A549 treated with GW870086 at 1 μM for 4 hours (cell line): ENCODE data around the gene ABHD8. TPM values are rescaled to one million over a fixed set of nuclear protein-coding genes. Genes with fewer than 3 reads are reported as not detected.

Experiments used
- total RNA-seq: library from RNA; stranded (reverse); fragments of 200-300 nt; extraction: Qiagen RNA extraction; gene quantifications from 5 replicates; pipeline ENCODE4 v1.2.3, GENCODE V29; 2022; ENCODE audit warnings: low read depth

ABHD8 gene
- total RNA-seq: 2.2 to 3.4 TPM (median 3.0 TPM) in 5 replicates

GRCh38 chr19:17303167-17303939 is at the start of gene ABHD8:
TSS of gene ABHD8 (minus strand) at chr19:17303425. CDS start at chr19:17301616, 1,809 bp downstream.

GRCh38 chr19:17336872-17337674 is 33.8 kb upstream of the ABHD8 start, which contains the start of gene GTPBP3:
TSS of gene GTPBP3 (plus strand) at chr19:17337553. CDS start at chr19:17337612, 59 bp downstream.

DNA sequence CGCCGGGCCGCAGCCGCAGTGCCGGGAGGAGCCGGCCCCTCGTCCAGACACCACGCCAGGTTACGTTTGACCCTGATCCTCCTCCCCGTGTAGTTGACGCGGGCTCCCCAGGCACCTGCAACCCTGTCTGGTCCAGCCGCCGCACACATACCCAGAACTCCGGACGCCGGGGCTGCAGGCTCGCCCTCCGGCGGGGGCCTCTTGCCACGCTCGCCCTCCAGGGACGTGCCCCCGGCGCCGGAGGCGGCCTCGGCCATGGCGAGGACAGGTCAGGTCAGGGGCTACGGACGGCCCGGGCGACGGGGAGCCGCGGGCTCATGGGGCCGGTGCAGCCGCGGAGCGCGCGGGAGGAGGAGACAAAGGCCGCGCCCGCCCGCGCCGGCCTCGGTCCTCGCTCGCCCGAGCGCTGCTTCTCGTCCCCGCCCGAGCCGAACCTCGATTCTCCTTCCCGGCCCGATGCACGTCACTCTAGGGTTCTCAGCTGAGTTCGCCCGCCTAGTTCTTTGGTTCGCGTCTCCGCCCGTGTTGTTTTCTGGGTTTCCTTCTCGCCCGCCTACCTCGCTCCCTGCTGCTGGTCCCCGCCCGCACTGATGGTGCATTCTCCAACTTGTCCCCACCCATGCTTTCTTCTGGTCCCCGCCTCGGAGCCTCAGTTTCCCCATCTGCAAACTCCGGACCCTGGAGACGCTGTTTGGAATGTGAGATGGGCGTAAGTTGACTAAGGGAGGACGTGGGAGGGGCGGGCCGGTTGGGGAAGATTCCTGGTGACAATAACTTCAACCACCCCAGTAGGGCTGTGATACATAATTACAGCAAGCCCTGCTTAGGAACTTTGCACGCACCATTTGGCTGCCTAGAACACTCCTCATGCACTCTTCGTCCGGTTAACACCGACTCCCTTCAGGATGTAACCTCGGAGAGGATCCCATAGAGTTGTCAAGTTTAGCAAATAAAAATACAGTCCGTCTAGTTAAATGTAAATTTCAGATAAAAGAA is 31.5 kb upstream of the ABHD8 start, which contains the start of gene ANO8:
Gene ANO8 (minus strand): TSS at position 442 of the 996 bp plus-strand sequence. CDS start 185 bp downstream, at position 257.

GRCh38 chr19:17309198-17309964 is 6.2 kb upstream of the ABHD8 start, which contains the start of gene DDA1:
TSS of gene DDA1 (plus strand) at chr19:17309563. CDS start at chr19:17309655, 92 bp downstream.

DNA sequence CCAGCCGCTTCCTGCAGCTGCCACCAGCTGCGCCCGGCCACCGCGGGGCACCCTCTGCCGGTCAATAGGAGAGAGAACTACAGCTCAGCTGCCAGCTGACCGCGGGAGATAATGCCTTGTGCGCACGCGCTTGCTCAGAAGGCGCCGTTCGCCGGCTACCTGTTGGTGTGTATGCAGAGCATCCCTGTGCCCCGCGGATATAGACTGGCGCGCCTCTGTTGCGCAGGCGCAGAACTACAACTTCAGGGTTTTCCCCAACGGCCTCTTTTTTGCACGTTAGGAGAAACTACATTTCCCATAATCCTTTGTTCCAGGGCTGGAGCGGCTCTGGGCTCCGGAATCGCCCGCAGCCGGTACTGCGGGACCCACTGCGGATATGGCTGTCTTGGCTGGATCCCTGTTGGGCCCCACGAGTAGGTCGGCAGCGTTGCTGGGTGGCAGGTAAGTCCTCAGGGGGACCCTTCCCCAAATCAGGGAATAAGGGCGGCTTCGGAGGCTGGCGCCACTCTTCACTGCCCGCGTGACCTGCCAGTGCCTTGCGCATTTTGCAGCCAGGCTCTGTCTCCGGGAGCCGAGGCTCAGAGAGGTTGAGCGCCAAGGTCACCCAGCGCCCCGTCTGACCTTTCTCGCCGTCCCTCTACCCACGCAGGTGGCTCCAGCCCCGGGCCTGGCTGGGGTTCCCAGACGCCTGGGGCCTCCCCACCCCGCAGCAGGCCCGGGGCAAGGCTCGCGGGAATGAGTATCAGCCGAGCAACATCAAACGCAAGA is 2.5 kb upstream of the ABHD8 start, which contains the start of gene MRPL34:
Gene MRPL34 (plus strand): TSS at position 356 of the 768 bp plus-strand sequence. CDS start 21 bp downstream, at position 377.

GRCh38 chr19:17281391-17282304 is 21.6 kb downstream of the ABHD8 start, which contains the start of gene ANKLE1:
TSS of gene ANKLE1 (plus strand) at chr19:17281901. CDS start at chr19:17281921, 20 bp downstream.

GRCh38 chr19:17266975-17267788 is 36.0 kb downstream of the ABHD8 start, which contains the start of gene BABAM1:
TSS of gene BABAM1 (plus strand) at chr19:17267443. CDS start at chr19:17268807, 1,364 bp downstream.

DNA sequence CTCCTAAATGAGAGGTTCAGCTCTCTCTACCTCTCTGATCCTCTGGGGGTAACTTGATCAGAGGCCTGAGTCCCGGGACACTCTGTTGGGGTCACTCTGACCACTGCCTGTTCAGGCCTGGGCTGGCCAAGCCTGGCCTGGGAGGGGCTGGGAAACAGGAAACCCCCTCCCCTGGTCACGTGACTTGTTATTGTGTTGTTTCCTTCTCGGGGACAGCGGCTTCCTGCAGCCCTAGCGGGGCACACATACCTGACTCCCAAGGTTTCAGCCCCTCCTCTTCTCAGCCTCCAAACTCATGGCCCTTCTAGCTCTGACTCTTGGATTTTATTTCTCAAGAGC is 38.6 kb downstream of the ABHD8 start, which contains the start of gene USHBP1:
Gene USHBP1 (minus strand): TSS at position 105 of the 339 bp plus-strand sequence. CDS start 446 bp downstream, outside the sequence.

DNA sequence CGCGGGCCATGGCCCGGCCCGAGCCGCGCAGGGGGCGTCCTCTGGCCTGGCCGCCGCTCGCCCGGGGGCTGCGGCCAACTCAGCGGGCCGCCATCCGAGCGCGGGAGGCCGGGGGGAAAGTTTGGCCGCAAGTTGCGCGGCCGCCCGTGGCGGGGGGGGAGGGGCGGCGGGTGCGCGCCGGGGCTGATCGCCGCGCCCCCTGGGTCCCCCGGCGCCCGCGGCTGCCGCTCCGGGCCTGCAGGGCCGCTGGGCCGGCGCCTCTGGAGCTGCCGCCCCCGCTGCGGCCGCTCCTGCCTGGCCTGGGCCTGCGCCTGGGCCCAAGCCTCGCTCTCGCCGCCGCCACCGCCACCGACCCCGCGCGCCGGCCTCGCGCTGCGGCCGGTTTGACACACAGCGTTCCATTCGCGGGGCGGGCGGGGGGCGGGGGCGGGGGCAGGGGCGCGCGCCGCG is 57.7 kb downstream of the ABHD8 start, which contains the start of gene NR2F6:
Gene NR2F6 (minus strand): TSS at position 385 of the 450 bp plus-strand sequence. CDS start 699 bp downstream, outside the sequence.

Other genes with a start within 250 kb of the ABHD8 start
- 11.0 to 14.2 TPM (median 14.0 TPM) in 5 replicates for gene HAUS8, start 228.0 kb downstream of the ABHD8 start, total RNA-seq
- gene MYO9B, start 227.6 kb downstream of the ABHD8 start, total RNA-seq: 30.5 to 40.5 TPM (median 38.3 TPM) in 5 replicates
- 14.1 to 17.1 TPM (median 16.2 TPM) in 5 replicates for gene USE1, start 88.1 kb downstream of the ABHD8 start, total RNA-seq
- gene OCEL1, start 77.2 kb downstream of the ABHD8 start, total RNA-seq: 7.8 to 12.5 TPM (median 11.7 TPM) in 5 replicates
- 34.3 to 67.1 TPM (median 61.8 TPM) in 5 replicates for gene NR2F6, start 57.5 kb downstream of the ABHD8 start, total RNA-seq
- gene USHBP1, start 38.7 kb downstream of the ABHD8 start, total RNA-seq: not detected in 5 replicates
- gene BABAM1, start 36.0 kb downstream of the ABHD8 start, total RNA-seq: 59.7 to 68.1 TPM (median 61.7 TPM) in 5 replicates
- gene ANKLE1, start 21.5 kb downstream of the ABHD8 start, total RNA-seq: 0.27 to 0.64 TPM (median 0.52 TPM) in 5 replicates
- 63.3 to 93.7 TPM (median 79.5 TPM) in 5 replicates for gene MRPL34, start 2.4 kb upstream of the ABHD8 start, total RNA-seq
- 52.0 to 61.8 TPM (median 60.6 TPM) in 5 replicates for gene DDA1, start 6.1 kb upstream of the ABHD8 start, total RNA-seq
- gene ANO8, start 31.4 kb upstream of the ABHD8 start, total RNA-seq: 2.2 to 4.0 TPM (median 3.5 TPM) in 5 replicates
- 15.2 to 22.9 TPM (median 21.2 TPM) in 5 replicates for gene GTPBP3, start 34.1 kb upstream of the ABHD8 start, total RNA-seq
- not detected in 5 replicates for gene PLVAP, start 73.9 kb upstream of the ABHD8 start, total RNA-seq
- not detected in 5 replicates for gene CCDC194, start 90.8 kb upstream of the ABHD8 start, total RNA-seq
- 0.21 to 0.39 TPM (median 0.29 TPM) in 3 of 5 replicates, not detected in the others for gene BST2, start 102.2 kb upstream of the ABHD8 start, total RNA-seq
- gene MVB12A, start 116.6 kb upstream of the ABHD8 start, total RNA-seq: 30.6 to 41.6 TPM (median 40.0 TPM) in 5 replicates
- gene TMEM221, start 145.2 kb upstream of the ABHD8 start, total RNA-seq: 0.26 to 0.79 TPM (median 0.68 TPM) in 5 replicates
- not detected in 5 replicates for gene NXNL1, start 157.5 kb upstream of the ABHD8 start, total RNA-seq
- 2.0 to 3.2 TPM (median 2.6 TPM) in 5 replicates for gene SLC27A1, start 167.1 kb upstream of the ABHD8 start, total RNA-seq
- 52.9 to 77.0 TPM (median 74.9 TPM) in 5 replicates for gene PGLS, start 208.2 kb upstream of the ABHD8 start, total RNA-seq